ENCODE measurements around the gene ELOF1.
"Not testable (repeated sequence)": the region's sequence is repeated elsewhere in the genome, so short reads cannot be mapped to it uniquely, and the experiment has no call there.

The ELOF1 gene

DNA sequence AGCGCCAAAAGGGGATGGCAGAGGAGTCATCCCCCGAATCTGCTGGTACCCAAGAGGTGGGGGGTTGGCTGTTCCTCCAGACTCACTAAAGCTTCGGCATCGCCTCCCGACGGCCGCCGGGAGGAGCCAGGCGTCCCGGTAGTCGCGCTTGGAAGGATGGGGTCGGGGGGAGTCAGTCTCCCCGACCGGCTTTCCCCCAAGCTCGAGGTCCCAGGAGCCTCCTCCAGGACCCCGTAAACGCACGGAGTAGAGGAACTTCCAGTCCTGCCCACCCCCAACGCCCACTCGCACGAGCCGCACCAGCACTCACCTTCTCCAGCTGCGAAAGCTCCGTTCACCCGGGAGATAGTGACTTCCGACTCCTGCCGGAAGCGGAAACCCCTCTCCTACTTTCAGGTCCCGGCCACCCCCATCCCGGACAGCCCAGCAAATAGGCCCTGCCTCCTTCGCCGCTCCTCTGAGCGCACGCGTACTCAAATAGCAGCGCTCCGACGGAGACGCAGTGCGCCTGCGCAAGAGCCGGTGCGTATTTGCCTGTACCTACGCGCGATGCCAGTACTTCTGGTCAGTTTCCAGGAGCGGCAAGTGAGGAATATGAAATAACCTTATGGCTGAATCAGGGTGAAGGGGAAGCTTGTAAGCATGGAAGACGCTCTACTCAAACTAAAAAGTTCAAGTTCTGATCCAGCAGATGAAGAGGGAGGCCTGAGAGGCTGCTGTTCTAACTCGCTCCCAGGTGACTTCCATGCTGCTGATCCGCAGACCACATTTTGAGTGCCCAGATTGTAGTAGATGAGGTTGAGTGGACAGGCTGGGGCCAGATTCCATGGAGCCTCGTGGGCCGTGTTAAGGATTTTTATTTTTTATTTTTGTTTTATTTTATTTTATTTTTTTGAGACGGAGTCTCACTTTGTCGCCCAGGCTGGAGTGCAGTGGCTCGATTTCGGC, at the start of gene ELOF1:
Gene ELOF1, minus strand, starts transcription at position 350 of the 948 bp plus-strand sequence. CDS start 4,883 bp downstream, outside the sequence.
- DNase-seq (ENCODE audit: low read depth) = peak; percentile 88
- H3K4me3 ChIP-seq (ENCODE audit: control insufficient read depth, low read depth, low read length) = peak within 1 kb of the TSS; percentile 90
- TF ChIP-seq, protein P1, sequence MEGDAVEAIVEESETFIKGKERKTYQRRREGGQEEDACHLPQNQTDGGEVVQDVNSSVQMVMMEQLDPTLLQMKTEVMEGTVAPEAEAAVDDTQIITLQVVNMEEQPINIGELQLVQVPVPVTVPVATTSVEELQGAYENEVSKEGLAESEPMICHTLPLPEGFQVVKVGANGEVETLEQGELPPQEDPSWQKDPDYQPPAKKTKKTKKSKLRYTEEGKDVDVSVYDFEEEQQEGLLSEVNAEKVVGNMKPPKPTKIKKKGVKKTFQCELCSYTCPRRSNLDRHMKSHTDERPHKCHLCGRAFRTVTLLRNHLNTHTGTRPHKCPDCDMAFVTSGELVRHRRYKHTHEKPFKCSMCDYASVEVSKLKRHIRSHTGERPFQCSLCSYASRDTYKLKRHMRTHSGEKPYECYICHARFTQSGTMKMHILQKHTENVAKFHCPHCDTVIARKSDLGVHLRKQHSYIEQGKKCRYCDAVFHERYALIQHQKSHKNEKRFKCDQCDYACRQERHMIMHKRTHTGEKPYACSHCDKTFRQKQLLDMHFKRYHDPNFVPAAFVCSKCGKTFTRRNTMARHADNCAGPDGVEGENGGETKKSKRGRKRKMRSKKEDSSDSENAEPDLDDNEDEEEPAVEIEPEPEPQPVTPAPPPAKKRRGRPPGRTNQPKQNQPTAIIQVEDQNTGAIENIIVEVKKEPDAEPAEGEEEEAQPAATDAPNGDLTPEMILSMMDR (IDR thresholded peaks at IDR 0.05; ENCODE audit: control insufficient read depth, insufficient read depth, low read depth, low read length, missing control alignments) = peak; percentile 31

DNA sequence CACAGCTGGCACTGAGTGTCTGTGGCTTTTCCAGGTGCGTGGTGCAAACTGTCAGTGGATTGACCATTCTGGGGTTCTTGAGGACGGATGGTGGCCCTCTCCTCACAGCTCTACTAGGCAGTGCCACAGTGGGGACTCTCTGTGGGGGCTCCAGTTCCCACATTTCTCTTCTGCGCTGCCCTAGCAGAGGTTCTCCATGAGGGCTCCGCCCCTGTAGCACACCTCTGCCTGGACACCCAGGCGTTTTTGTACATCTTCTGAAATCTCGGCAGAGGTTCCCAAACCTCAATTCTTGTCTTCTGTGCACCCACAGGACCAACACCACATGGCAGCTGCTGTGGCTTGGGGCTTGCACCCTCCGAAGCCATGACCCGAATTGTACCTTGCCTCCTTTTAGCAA, 47.5 kb upstream of the ELOF1 start:
- TF ChIP-seq, protein P1 (IDR thresholded peaks at IDR 0.05; ENCODE audit: control insufficient read depth, insufficient read depth, low read depth, low read length, missing control alignments) = no peak
- no peak overlapping the region for H3K4me3 ChIP-seq (ENCODE audit: control insufficient read depth, low read depth, low read length)
- no peak for DNase-seq (ENCODE audit: low read depth)

DNA sequence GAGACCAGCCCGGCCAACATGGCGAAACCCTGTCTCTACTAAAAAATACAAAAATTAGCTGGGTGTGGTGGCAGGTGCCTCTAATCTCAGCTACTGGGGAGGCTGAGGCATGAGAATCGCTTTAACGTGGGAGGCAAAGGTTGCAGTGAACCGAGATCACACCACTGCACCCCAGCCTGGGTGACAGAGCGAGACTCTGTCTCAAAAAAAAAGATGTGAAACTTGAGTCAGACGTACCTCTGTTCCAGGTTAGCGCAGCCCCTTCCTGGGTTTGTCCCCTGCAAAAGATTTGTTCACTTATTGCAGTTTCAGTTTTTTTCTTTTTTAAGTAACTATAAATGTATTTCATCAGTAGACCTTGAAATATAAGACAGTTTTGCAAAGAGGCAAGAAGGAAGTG, 40.7 kb upstream of the ELOF1 start:
- not testable (repeated sequence) for H3K4me3 ChIP-seq (ENCODE audit: control insufficient read depth, low read depth, low read length); DNase-seq (ENCODE audit: low read depth)

DNA sequence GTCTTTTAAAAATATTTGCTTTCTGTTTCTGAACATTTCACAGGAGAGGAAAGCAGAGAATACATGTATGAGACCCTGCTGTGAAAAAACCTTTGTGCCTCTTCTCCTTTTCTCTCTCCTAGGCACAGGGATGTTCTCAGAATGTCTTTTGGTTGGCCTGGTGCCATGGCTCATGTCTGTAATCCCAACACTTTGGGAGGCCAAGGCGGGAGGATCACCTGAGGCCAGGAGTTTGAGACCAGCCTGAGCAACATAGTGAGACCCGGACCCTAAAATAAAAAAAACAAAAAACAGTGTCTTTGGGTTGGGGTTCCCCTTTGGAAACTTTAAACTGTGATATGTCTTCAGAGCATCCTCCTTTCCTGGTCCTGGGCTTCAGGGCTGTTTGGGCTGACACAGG, 39.7 kb upstream of the ELOF1 start:
- no peak overlapping the region for H3K4me3 ChIP-seq (ENCODE audit: control insufficient read depth, low read depth, low read length)
- TF ChIP-seq, protein P1 (IDR thresholded peaks at IDR 0.05; ENCODE audit: control insufficient read depth, insufficient read depth, low read depth, low read length, missing control alignments) = no peak
- no peak for DNase-seq (ENCODE audit: low read depth)

DNA sequence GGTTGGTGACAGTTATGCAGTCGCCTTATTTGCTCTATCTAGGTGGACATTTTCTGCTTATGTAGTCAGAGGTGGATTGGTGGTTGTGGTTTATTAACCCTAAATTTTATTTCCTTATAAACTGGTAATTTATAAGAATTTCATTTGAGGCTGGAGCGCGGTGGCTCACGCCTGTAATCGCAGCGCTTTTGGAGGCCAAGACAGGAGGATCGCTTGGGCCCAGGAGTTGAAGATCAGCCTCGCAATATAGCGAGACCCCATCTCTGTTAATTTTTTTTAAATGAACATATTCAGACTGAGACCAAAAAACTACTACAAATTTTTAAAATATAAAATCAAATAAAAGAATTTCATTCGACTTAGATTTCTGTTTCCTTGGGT, 39.1 kb upstream of the ELOF1 start:
- H3K4me3 ChIP-seq (ENCODE audit: control insufficient read depth, low read depth, low read length) = peak overlapping the region; percentile 98
- TF ChIP-seq, protein P1 (IDR thresholded peaks at IDR 0.05; ENCODE audit: control insufficient read depth, insufficient read depth, low read depth, low read length, missing control alignments) = no peak
- DNase-seq (ENCODE audit: low read depth) = no peak

DNA sequence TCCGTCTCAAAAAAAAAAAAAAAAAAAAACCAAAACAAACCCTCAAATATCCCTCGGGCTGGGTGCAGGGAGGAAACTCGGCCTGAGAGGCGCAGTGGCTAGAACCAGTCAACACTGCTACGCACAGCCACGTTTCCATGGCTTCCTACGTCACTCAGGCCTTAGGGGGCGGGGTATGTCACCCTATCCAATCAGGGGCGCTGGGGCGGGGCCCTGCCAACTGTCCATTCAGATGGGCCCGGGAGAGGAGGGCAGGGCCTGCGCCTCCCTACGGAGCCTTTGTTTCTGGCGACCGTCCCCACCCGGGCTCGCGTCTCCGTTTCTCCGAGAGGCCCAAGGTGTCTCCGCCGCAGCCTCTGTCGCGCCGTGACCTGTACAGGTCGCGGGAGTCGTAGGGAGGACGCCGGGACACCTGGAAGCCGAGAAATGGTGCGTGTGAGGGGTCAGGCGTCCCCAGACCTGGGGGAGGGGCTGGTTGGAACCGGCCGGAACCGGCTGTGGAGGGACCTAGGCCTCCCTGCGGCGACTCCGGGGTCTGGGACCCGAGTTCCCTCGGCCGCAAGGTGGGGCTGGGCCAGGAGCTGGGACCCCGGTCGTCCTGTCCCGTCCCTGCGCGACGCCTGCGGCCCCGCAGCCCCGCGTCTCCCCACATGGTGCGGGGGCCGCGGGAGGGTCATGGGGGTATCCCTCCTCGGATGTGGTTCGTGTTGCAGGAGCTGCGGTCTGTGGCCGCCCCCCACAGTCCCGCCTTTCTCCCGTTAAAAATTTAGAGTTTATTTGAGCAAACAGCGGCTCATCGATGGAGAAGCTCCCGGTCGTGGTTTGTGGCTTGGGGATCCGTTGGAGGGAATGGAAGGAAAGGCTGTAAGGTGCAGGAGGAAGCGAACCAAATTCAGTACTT, 38.4 kb upstream of the ELOF1 start, which contains the start of gene ZNF627:
Gene ZNF627, plus strand, starts transcription at position 282 of the 901 bp plus-strand sequence. Its CDS starts 145 bp downstream, at position 427.
- peak; percentile 92 for DNase-seq (ENCODE audit: low read depth)
- peak within 1 kb of the TSS; percentile 98 for H3K4me3 ChIP-seq (ENCODE audit: control insufficient read depth, low read depth, low read length)
- TF ChIP-seq, protein P1 (IDR thresholded peaks at IDR 0.05; ENCODE audit: control insufficient read depth, insufficient read depth, low read depth, low read length, missing control alignments) = peak; percentile 7

Measured in AG09309 (cell line).